SK-N-SH (cell line): ENCODE results near the gene GCH1. TPM values are rescaled to one million over a fixed set of nuclear protein-coding genes. Genes with fewer than 3 reads are reported as not detected.

Experiments used
- CTCF ChIA-PET: fragments of 300-600, 350-600 bp; formaldehyde crosslinking; extraction: SDS; loops from one replicate; lab custom pipeline; 2021; lab: Yijun Ruan, JAX
- POLR2A ChIA-PET: fragments of 350-600 bp; sonication (Branson Sonifier 250); formaldehyde crosslinking; extraction: SDS; loops from one replicate; lab custom pipeline; 2020; ENCODE audit warnings: antibody characterized with exemption, inconsistent platforms; lab: Yijun Ruan, JAX
- DNase-seq: peaks from one replicate; pipeline ENCODE4 v3.0.0; 2012
- H2AFZ ChIP-seq: fragments of 200-600 bp; sonication (generic); 2 replicates; pipeline ENCODE4 v1.8.1; 2016; ENCODE audit warnings: antibody characterized with exemption, mild to moderate bottlenecking, low read depth
- H3F3A ChIP-seq: fragments of 200-600 bp; sonication (generic); replicated peaks from 2 replicates; pipeline ENCODE3; 2016; ENCODE audit warnings: antibody characterized with exemption, mild to moderate bottlenecking; ENCODE audit not compliant: insufficient read depth
- H3K27ac ChIP-seq, 2 experiments: fragments of 200-500 bp in 1 of 2; fragments of 200-600 bp in 1 of 2; sonication (Bioruptor generic) in 1 of 2; sonication (generic), shearing (Covaris generic) in 1 of 2; 2 replicates each; pipeline versions ENCODE4 v1.5.1 to v1.6.1; 2014 to 2016; ENCODE audit warnings: low read depth in 2 of 2, inconsistent platforms in 1 of 2, low read length in 1 of 2, mild to moderate bottlenecking in 1 of 2, mixed read lengths in 1 of 2
- H3K27me3 ChIP-seq: fragments of 200-600 bp; sonication (generic), shearing (Covaris generic); 2 replicates; pipeline ENCODE4 v1.6.1; 2016; ENCODE audit warnings: mixed run types; ENCODE audit not compliant: insufficient read depth
- H3K36me3 ChIP-seq, 2 experiments: fragments of 200-500 bp in 1 of 2; fragments of 200-600 bp in 1 of 2; sonication (Bioruptor generic) in 1 of 2; sonication (generic) in 1 of 2; replicated peaks in 1 of 2; 2 replicates each; pipeline versions ENCODE3 to v1.5.1; 2014 to 2016; ENCODE audit warnings: low read length in 1 of 2, mild to moderate bottlenecking in 1 of 2; ENCODE audit not compliant: insufficient read depth in 2 of 2, control insufficient read depth in 1 of 2
- H3K4me1 ChIP-seq, 2 experiments: fragments of 200-500 bp in 1 of 2; fragments of 200-600 bp in 1 of 2; sonication (Bioruptor generic) in 1 of 2; sonication (generic), shearing (Covaris generic) in 1 of 2; 2 replicates each; pipeline versions ENCODE4 v1.5.1 to v1.6.1; 2014 to 2016; ENCODE audit warnings: low read depth in 1 of 2, low read length in 1 of 2, mixed run types in 1 of 2; ENCODE audit not compliant: insufficient read depth in 2 of 2, control insufficient read depth in 1 of 2
- H3K4me2 ChIP-seq: fragments of 200-600 bp; sonication (generic), shearing (Covaris generic); 2 replicates; pipeline ENCODE4 v1.6.1; 2017; ENCODE audit warnings: mixed run types
- H3K4me3 ChIP-seq, 2 experiments: fragments of 200-500 bp in 1 of 2; fragments of 200-600 bp in 1 of 2; sonication (Bioruptor generic) in 1 of 2; sonication (generic), shearing (Covaris generic) in 1 of 2; 2 replicates each; pipeline versions ENCODE4 v1.5.1 to v1.8.1; 2014 to 2016; ENCODE audit warnings: low read depth in 2 of 2, inconsistent platforms in 1 of 2, low read length in 1 of 2, mild to moderate bottlenecking in 1 of 2, mixed read lengths in 1 of 2, moderate library complexity in 1 of 2
- H3K79me2 ChIP-seq: fragments of 200-600 bp; sonication (generic); 2 replicates; pipeline ENCODE4 v1.8.1; 2017; ENCODE audit warnings: mild to moderate bottlenecking; ENCODE audit not compliant: insufficient read depth
- H3K9ac ChIP-seq: fragments of 200-600 bp; sonication (generic); 2 replicates; pipeline ENCODE4 v1.6.1; 2017; ENCODE audit warnings: mixed run types
- H3K9me2 ChIP-seq: fragments of 200-600 bp; sonication (generic); 2 replicates; pipeline ENCODE4 v1.6.1; 2017; ENCODE audit warnings: mixed run types
- H3K9me3 ChIP-seq: fragments of 200-600 bp; sonication (generic); 2 replicates; pipeline ENCODE4 v1.6.1; 2017; ENCODE audit warnings: mixed run types, mild to moderate bottlenecking, moderate library complexity
- H4K20me1 ChIP-seq: fragments of 200-600 bp; sonication (generic); 2 replicates; pipeline ENCODE4 v1.6.1; 2017; ENCODE audit warnings: mild to moderate bottlenecking, mixed run types; ENCODE audit not compliant: insufficient read depth
- FOXM1 ChIP-seq: IDR thresholded peaks from 2 replicates; pipeline ENCODE4 v1.4.0; 2012; ENCODE audit warnings: low read depth, mild to moderate bottlenecking
- MXI1 ChIP-seq: IDR thresholded peaks from 2 replicates; pipeline ENCODE4 v1.6.1; 2012; ENCODE audit warnings: mild to moderate bottlenecking, low read depth, low read length, improper control_type of control experiment
- NRF1 ChIP-seq: IDR thresholded peaks from 2 replicates; pipeline ENCODE4 v1.6.1; 2012; ENCODE audit warnings: low read depth, mild to moderate bottlenecking, low read length
- RCOR1 ChIP-seq: fragments of 150-350 bp; IDR thresholded peaks from 2 replicates; pipeline ENCODE4 v1.6.1; 2017; ENCODE audit warnings: antibody characterized with exemption, low read length
- SIN3A ChIP-seq: IDR thresholded peaks from 2 replicates; pipeline ENCODE4 v1.6.1; 2012; ENCODE audit warnings: low read depth, mild to moderate bottlenecking, low read length, moderate library complexity, borderline replicate concordance
- TCF12 ChIP-seq: IDR thresholded peaks from 2 replicates; pipeline ENCODE4 v1.4.0; 2012
- TEAD4 ChIP-seq: IDR thresholded peaks from 2 replicates; pipeline ENCODE4 v1.4.0; 2012; ENCODE audit warnings: mild to moderate bottlenecking, borderline replicate concordance; ENCODE audit not compliant: insufficient read depth
- WGBS: methylation state at CpG from one replicate; pipeline ENCODE4 v1.1.6; 2017; ENCODE audit warnings: low lambda C conversion rate; 5-methylcytosine and 5-hydroxymethylcytosine counted together
- polyA plus RNA-seq, 3 experiments: library from polyadenylated mRNA; depleted of rRNA; stranded (reverse); fragments of >200 nt; gene quantifications; 2 replicates each; pipeline ENCODE4 v1.2.3, GENCODE V29; 2012
- TF ChIP-seq, protein P1 (sequence below): fragments of 200-600 bp; sonication (generic); IDR thresholded peaks from 2 replicates; pipeline ENCODE4 v1.6.1; 2017; ENCODE audit warnings: antibody characterized with exemption, mild to moderate bottlenecking, moderate library complexity
- TF ChIP-seq, protein P2 (sequence below): fragments of 150-350 bp; IDR thresholded peaks from 2 replicates; pipeline ENCODE4 v1.6.1; 2016; ENCODE audit warnings: mild to moderate bottlenecking, low read depth, low read length

Gene GCH1
- polyA plus RNA-seq, 1 of the 3 experiments (the other 2 are of a cell fraction) = 2.2 TPM

DNA sequence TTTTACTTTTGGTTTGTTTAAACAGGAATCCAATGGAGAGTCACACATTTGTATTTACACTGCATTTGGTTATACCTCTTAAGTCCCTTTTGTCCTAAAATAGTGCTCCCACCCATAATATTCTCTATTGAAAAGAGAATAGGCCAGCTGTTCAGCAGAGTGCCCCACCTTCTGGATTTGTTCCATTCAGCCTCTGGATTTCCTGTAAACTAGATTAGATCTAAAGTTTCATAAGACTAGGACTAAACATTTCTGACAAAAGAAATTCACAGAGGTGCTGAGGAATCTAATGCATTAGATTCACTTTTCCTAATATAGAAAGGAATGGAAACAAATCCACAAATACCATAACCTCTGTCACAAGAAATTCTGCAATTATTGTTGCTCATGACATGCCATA, 38.1 kb downstream of the GCH1 start:
- TF ChIP-seq RCOR1 (no peak), TCF12 (peak; percentile 23; the same call in 1 of the 2 replicates), NRF1 (no peak)
- TF ChIP-seq, all 33 proteins: peak for 1
- CTCF ChIA-PET = interaction anchor here (1.2 to 2.0 kb wide), 2 partner anchors 10 to 91 kb away, joined by 3 to 5 read pairs; no protein-coding TSS in a partner anchor

GRCh38 chr14:54857830-54858269, 44.8 kb downstream of the GCH1 start:
- TF ChIP-seq MXI1 (no peak), TEAD4 (no peak), SIN3A (no peak), FOXM1 (no peak)
- TF ChIP-seq, protein P1, sequence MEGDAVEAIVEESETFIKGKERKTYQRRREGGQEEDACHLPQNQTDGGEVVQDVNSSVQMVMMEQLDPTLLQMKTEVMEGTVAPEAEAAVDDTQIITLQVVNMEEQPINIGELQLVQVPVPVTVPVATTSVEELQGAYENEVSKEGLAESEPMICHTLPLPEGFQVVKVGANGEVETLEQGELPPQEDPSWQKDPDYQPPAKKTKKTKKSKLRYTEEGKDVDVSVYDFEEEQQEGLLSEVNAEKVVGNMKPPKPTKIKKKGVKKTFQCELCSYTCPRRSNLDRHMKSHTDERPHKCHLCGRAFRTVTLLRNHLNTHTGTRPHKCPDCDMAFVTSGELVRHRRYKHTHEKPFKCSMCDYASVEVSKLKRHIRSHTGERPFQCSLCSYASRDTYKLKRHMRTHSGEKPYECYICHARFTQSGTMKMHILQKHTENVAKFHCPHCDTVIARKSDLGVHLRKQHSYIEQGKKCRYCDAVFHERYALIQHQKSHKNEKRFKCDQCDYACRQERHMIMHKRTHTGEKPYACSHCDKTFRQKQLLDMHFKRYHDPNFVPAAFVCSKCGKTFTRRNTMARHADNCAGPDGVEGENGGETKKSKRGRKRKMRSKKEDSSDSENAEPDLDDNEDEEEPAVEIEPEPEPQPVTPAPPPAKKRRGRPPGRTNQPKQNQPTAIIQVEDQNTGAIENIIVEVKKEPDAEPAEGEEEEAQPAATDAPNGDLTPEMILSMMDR = no peak
- TF ChIP-seq, protein P2, sequence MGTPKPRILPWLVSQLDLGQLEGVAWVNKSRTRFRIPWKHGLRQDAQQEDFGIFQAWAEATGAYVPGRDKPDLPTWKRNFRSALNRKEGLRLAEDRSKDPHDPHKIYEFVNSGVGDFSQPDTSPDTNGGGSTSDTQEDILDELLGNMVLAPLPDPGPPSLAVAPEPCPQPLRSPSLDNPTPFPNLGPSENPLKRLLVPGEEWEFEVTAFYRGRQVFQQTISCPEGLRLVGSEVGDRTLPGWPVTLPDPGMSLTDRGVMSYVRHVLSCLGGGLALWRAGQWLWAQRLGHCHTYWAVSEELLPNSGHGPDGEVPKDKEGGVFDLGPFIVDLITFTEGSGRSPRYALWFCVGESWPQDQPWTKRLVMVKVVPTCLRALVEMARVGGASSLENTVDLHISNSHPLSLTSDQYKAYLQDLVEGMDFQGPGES = no peak
- H3K79me2 ChIP-seq = no peaks in the 10 kb centered on the region
- H2AFZ ChIP-seq = no peak overlapping the region
- H3K9me2 ChIP-seq = no peaks in the 10 kb centered on the region
- no peaks in the 10 kb centered on the region for H3K9me3 ChIP-seq
- H3K4me2 ChIP-seq = no peak overlapping the region
- peaks cover 4 to 10% of the 10 kb centered on the region in 2 experiments; a peak in 3 of 4 replicates for H3K4me1 ChIP-seq
- no peak for DNase-seq
- CTCF ChIA-PET = no interaction called here
- H3K4me3 ChIP-seq = no peak overlapping the region
- no peaks in the 10 kb centered on the region for H3F3A ChIP-seq
- H3K27ac ChIP-seq = peak overlapping the region in 1 of 2 experiments; percentile 5; a peak in 1 of 4 replicates
- no peak overlapping the region for H3K9ac ChIP-seq
- H4K20me1 ChIP-seq = no peaks in the 10 kb centered on the region
- WGBS = 100% methylated on average over 1 of the region's 1 CpG
- H3K36me3 ChIP-seq = no peaks in the 10 kb centered on the region
- H3K27me3 ChIP-seq = no peaks in the 10 kb centered on the region
- POLR2A ChIA-PET = no interaction called here

More for the DNA sequence above, 38.1 kb downstream of the GCH1 start:
- Histone ChIP-seq H3K9ac (no peak overlapping the region), H3K79me2 (no peaks in the 10 kb centered on the region), H4K20me1 (no peaks in the 10 kb centered on the region), H3K36me3 (no peaks in the 10 kb centered on the region), H2AFZ (no peak overlapping the region), H3K27me3 (no peaks in the 10 kb centered on the region), H3K9me2 (no peaks in the 10 kb centered on the region), H3K4me1 (peaks cover 0 to 36% of the 10 kb centered on the region in 2 experiments; a peak in 2 of 4 replicates), H3K27ac (peak overlapping the region in 1 of 2 experiments; percentile 77; a peak in 2 of 4 replicates), H3K4me2 (no peak overlapping the region), H3K4me3 (no peak overlapping the region), H3F3A (no peaks in the 10 kb centered on the region), H3K9me3 (no peaks in the 10 kb centered on the region)
- DNase-seq = no peak
- POLR2A ChIA-PET = no interaction called here
